CD4-positive, alpha-beta T cell (primary cell): ENCODE results near the gene ATG9A. TPM values are rescaled to one million over a fixed set of nuclear protein-coding genes. Genes with fewer than 3 reads are reported as not detected.

Experiments
- ATAC-seq: fragments of 200-7000 bp; cut with Tn5 transposase; one replicate; pipeline ENCODE4 v1.10.0; 2022; ENCODE audit warnings: mild to moderate bottlenecking; ENCODE audit not compliant: poor library complexity
- CTCF ChIA-PET: fragments of 350-600 bp; sonication (Branson Sonifier 250); formaldehyde crosslinking; loops from one replicate; lab custom pipeline; 2021; ENCODE audit warnings: antibody characterized with exemption, inconsistent platforms; lab: Charles Lee
- POLR2A ChIA-PET: fragments of 350-600 bp; sonication (Branson Sonifier 250); formaldehyde crosslinking; loops from one replicate; lab custom pipeline; 2021; ENCODE audit warnings: antibody characterized with exemption, inconsistent platforms; lab: Charles Lee
- DNase-seq, 14 experiments: peaks; one replicate each; pipeline ENCODE4 v3.0.0-alpha.2; 2013 to 2020; ENCODE audit warnings: mixed read lengths in 2 of 14
- H3K27ac ChIP-seq, 2 donors: one replicate each; pipeline versions ENCODE4 v1.5.1 to v1.7.0; 2013; ENCODE audit warnings: low read length in 2 of 2, low read depth in 1 of 2, mild to moderate bottlenecking in 1 of 2
- H3K27me3 ChIP-seq, 2 experiments: 1 replicate in 1 of 2; 2 replicates in 1 of 2; pipeline versions ENCODE4 v1.6.1 to v1.7.0; 2013; ENCODE audit warnings: low read length in 2 of 2, control low read depth in 1 of 2, mild to moderate bottlenecking in 1 of 2, moderate library complexity in 1 of 2; ENCODE audit not compliant: insufficient read depth in 2 of 2, control insufficient read depth in 1 of 2
- H3K36me3 ChIP-seq: one replicate; pipeline ENCODE4 v1.6.1; 2013; ENCODE audit warnings: low read length, control low read depth; ENCODE audit not compliant: insufficient read depth
- H3K4me1 ChIP-seq: one replicate; pipeline ENCODE4 v1.6.1; 2013; ENCODE audit warnings: low read length, control low read depth; ENCODE audit not compliant: insufficient read depth
- H3K4me3 ChIP-seq: one replicate; pipeline ENCODE4 v1.5.1; 2013; ENCODE audit warnings: mild to moderate bottlenecking, low read length, moderate library complexity
- H3K9me3 ChIP-seq, 2 experiments: 1 replicate in 1 of 2; 2 replicates in 1 of 2; pipeline versions ENCODE4 v1.6.1 to v1.7.0; 2013; ENCODE audit warnings: low read length in 2 of 2, mild to moderate bottlenecking in 2 of 2, control low read depth in 1 of 2, moderate library complexity in 1 of 2; ENCODE audit not compliant: control insufficient read depth in 1 of 2, insufficient read depth in 1 of 2
- H3K27ac Mint-ChIP-seq: one replicate; pipeline ENCODE4 v1.8.0; 2020; ENCODE audit warnings: mixed read lengths
- H3K27me3 Mint-ChIP-seq: one replicate; pipeline ENCODE4 v1.8.0; 2021; ENCODE audit warnings: mixed read lengths
- H3K36me3 Mint-ChIP-seq: one replicate; pipeline ENCODE4 v1.8.0; 2021; ENCODE audit warnings: low read depth, mixed read lengths
- H3K4me1 Mint-ChIP-seq: one replicate; pipeline ENCODE4 v1.8.0; 2021; ENCODE audit warnings: low read depth, mixed read lengths
- H3K4me3 Mint-ChIP-seq: one replicate; pipeline ENCODE4 v1.8.0; 2020; ENCODE audit warnings: mild to moderate bottlenecking, mixed read lengths
- H3K9me3 Mint-ChIP-seq: one replicate; pipeline ENCODE4 v1.8.0; 2020; ENCODE audit warnings: mixed read lengths
- CTCF ChIP-seq: fragments of 200-600 bp; IDR thresholded peaks from one replicate; pipeline ENCODE4 v1.8.0; 2022; ENCODE audit warnings: antibody characterized with exemption, mild to moderate bottlenecking
- intact Hi-C, 2 experiments: fragments of 100-400 bp; cut with DNase I in 1 of 2; cut with micrococcal nuclease in 1 of 2; formaldehyde crosslinking; loops; one replicate each; pipeline versions ENCODE4 v1.15.1 to v1.9.0; 2023 to 2025; cut with DNase I, micrococcal nuclease
- total RNA-seq, 174 experiments: library from RNA in 2 of 174; stranded (reverse) in 2 of 174; gene quantifications; one replicate each; pipeline ENCODE4 v1.2.3 and lab custom pipeline; 2021 to 2026

Gene ATG9A
- total RNA-seq, 2 experiments from 2014 or later, result 105 to 106 TPM

- no peaks in the 10 kb centered on the region for H3K27me3 Mint-ChIP-seq
- intact Hi-C loops, result loop anchor here (5.0 to 10.0 kb wide), 2 partner anchors 33 to 685 kb away; partner anchors contain the start of genes ABCB6 (in 2 of the 2), CNOT9 (in 1 of the 2) and USP37 (in 1 of the 2)
- no peak for TF ChIP-seq CTCF
- H3K4me1 Mint-ChIP-seq, result peaks cover 78% of the 10 kb centered on the region
- ChIA-PET CTCF (interaction anchor here (1.1 to 3.8 kb wide), 6 partner anchors 27 to 374 kb away, joined by 3 to 30 read pairs (median 6); partner anchors contain the start of gene DNAJB2), POLR2A (interaction anchor here (0.6 to 10.1 kb wide), 17 partner anchors 11 to 248 kb away, joined by 3 to 202 read pairs (median 5); partner anchors contain the start of genes ABCB6, ANKZF1, ATG9A and CNPPD1)
- H3K27ac Mint-ChIP-seq, result peak overlapping the region; percentile 96
- peak in 1 of 14 experiments; percentile 22 for DNase-seq
- no peaks in the 10 kb centered on the region for H3K27me3 ChIP-seq
- H3K27ac ChIP-seq, result peak overlapping the region; percentile 46 to 61
- ATAC-seq, result no peak
- H3K9me3 ChIP-seq, result no peaks in the 10 kb centered on the region
- peaks cover 83% of the 10 kb centered on the region for H3K4me1 ChIP-seq
- H3K9me3 Mint-ChIP-seq, result no peaks in the 10 kb centered on the region
- peak overlapping the region; percentile 52 for H3K4me3 ChIP-seq
- H3K4me3 Mint-ChIP-seq, result peak overlapping the region; percentile 88
- peaks cover 44% of the 10 kb centered on the region for H3K36me3 ChIP-seq
- H3K36me3 Mint-ChIP-seq, result peaks cover 75% of the 10 kb centered on the region
These were observed 20.8 kb upstream of the ATG9A start for GRCh38 chr2:219250049-219250781.

GRCh38 chr2:219249203-219249980, 20.0 kb upstream of the ATG9A start:
- Histone ChIP-seq H3K4me1 (peaks cover 83% of the 10 kb centered on the region), H3K27me3 (no peaks in the 10 kb centered on the region), H3K36me3 (peaks cover 44% of the 10 kb centered on the region), H3K27ac (peak overlapping the region; percentile 61 to 98), H3K9me3 (no peaks in the 10 kb centered on the region), H3K4me3 (peak overlapping the region; percentile 52)
- ChIA-PET CTCF (interaction anchor here (1.0 to 3.8 kb wide), 8 partner anchors 19 to 373 kb away, joined by 3 to 30 read pairs (median 5); partner anchors contain the start of genes ANKZF1, ATG9A, DNAJB2 and NHEJ1), POLR2A (interaction anchor here (0.6 to 10.1 kb wide), 20 partner anchors 11 to 249 kb away, joined by 3 to 202 read pairs (median 5); partner anchors contain the start of genes ABCB6, ANKZF1, ATG9A and CNPPD1)
- Mint-ChIP-seq H3K27me3 (no peaks in the 10 kb centered on the region), H3K4me3 (peak overlapping the region; percentile 88), H3K27ac (peak overlapping the region; percentile 96), H3K9me3 (no peaks in the 10 kb centered on the region), H3K4me1 (peaks cover 79% of the 10 kb centered on the region), H3K36me3 (peaks cover 69% of the 10 kb centered on the region)
- ATAC-seq (peak; percentile 7), DNase-seq (peak in 13 of 14 experiments; percentile 34 to 85 (median 66))
- TF ChIP-seq CTCF, result no peak
- intact Hi-C loops, result loop anchor here in 1 of 2 experiments (1.0 to 5.0 kb wide), 2 partner anchors 20 to 72 kb away; partner anchors contain the start of genes ANKZF1, ATG9A, CNPPD1 and RETREG2

- Mint-ChIP-seq H3K27me3 (no peaks in the 10 kb centered on the region), H3K4me3 (peak overlapping the region; percentile 88), H3K9me3 (no peaks in the 10 kb centered on the region), H3K27ac (peak overlapping the region; percentile 96), H3K36me3 (peaks cover 69% of the 10 kb centered on the region), H3K4me1 (peaks cover 84% of the 10 kb centered on the region)
- POLR2A ChIA-PET, result interaction anchor here (0.6 to 10.1 kb wide), 14 partner anchors 11 to 139 kb away, joined by 3 to 202 read pairs (median 15); partner anchors contain the start of genes ABCB6, ANKZF1, ATG9A and CNPPD1
- H3K36me3 ChIP-seq, result peaks cover 44% of the 10 kb centered on the region
- peak overlapping the region; percentile 61 to 98 for H3K27ac ChIP-seq
- no peaks in the 10 kb centered on the region for H3K27me3 ChIP-seq
- intact Hi-C loops, result loop anchor here in 1 of 2 experiments (1.0 to 5.0 kb wide), 2 partner anchors 20 to 72 kb away; partner anchors contain the start of genes ANKZF1, ATG9A, CNPPD1 and RETREG2
- DNase-seq, result no peak
- H3K9me3 ChIP-seq, result no peaks in the 10 kb centered on the region
- peaks cover 86% of the 10 kb centered on the region for H3K4me1 ChIP-seq
- TF ChIP-seq CTCF, result no peak
- peak overlapping the region; percentile 52 for H3K4me3 ChIP-seq
- CTCF ChIA-PET, result interaction anchor here (1.0 to 3.8 kb wide), 6 partner anchors 19 to 89 kb away, joined by 5 to 30 read pairs (median 6); partner anchors contain the start of genes ANKZF1, ATG9A and NHEJ1
- no peak for ATAC-seq
These were observed 19.4 kb upstream of the ATG9A start for GRCh38 chr2:219248845-219249202.
